Measurements from ENCODE around the gene KIF16B. TPM values are rescaled to one million over a fixed set of nuclear protein-coding genes. Genes with fewer than 3 reads are reported as not detected.

Gene KIF16B
- total and polyA plus RNA-seq, 2 of the 13 experiments (the other 11 are each of a cell fraction or from before 2014, with no cell fraction given) = 6.9 to 18.0 TPM

DNA sequence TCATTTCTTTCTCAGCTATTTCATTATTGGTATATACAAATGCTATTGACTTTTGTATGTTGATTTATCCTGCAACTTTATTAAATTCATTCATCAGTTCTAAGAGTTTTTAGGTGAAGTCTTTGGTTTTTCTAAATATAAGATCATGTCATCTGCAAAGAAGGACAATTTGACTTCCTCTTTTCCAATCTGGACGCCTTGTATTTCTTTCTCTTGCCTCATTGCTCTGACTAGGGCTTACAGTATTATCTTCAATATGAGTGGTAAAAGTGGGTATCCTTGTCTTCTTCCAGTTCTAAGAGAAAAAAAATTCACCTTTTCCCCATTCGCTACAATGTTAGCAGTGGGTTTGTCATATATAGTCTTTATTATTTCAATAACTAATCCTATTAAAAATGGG, 38.0 kb downstream of the KIF16B start:
- no TSS peak for BruUV-seq (replicated peaks)
- no peaks in the 10 kb centered on the region for H3K79me2 ChIP-seq (ENCODE audit: insufficient read depth, low read length)
- no peak overlapping the region for H3K9ac ChIP-seq (ENCODE audit: insufficient read depth, low read depth, low read length)
- intact Hi-C loops (cut with micrococcal nuclease; ENCODE audit: unreplicated experiment) = no loop called here
- H3K9me3 ChIP-seq (ENCODE audit: low read length) = no peaks in the 10 kb centered on the region
- in situ Hi-C loops (cut with HindIII; ENCODE audit: extremely low pct_ligation_motif_present, low pct_unique_long_range_greater_than_20kb) = no loop called here
- H3K4me3 ChIP-seq (replicated peaks in 1 of 3; ENCODE audit: insufficient read depth in 1 of 3, low read depth in 2 of 3, low read length in 3 of 3) = no peak overlapping the region
- DNase-seq (ENCODE audit: low spot score) (no peak), ATAC-seq (no peak), FAIRE-seq (no peak)
- TF ChIP-seq, protein P1, sequence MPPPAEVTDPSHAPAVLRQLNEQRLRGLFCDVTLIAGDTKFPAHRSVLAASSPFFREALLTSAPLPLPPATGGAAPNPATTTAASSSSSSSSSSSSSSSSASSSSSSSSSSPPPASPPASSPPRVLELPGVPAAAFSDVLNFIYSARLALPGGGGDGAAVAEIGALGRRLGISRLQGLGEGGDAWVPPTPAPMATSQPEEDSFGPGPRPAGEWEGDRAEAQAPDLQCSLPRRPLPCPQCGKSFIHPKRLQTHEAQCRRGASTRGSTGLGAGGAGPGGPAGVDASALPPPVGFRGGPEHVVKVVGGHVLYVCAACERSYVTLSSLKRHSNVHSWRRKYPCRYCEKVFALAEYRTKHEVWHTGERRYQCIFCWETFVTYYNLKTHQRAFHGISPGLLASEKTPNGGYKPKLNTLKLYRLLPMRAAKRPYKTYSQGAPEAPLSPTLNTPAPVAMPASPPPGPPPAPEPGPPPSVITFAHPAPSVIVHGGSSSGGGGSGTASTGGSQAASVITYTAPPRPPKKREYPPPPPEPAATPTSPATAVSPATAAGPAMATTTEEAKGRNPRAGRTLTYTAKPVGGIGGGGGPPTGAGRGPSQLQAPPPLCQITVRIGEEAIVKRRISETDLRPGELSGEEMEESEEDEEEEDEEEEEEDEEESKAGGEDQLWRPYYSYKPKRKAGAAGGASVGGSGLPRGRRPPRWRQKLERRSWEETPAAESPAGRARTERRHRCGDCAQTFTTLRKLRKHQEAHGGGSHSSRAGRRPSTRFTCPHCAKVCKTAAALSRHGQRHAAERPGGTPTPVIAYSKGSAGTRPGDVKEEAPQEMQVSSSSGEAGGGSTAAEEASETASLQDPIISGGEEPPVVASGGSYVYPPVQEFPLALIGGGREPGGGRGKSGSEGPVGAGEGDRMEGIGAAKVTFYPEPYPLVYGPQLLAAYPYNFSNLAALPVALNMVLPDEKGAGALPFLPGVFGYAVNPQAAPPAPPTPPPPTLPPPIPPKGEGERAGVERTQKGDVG (CRISPR knock-in tag; IDR thresholded peaks at IDR 0.05; ENCODE audit: borderline replicate concordance) = no peak
- TF ChIP-seq ZNF143 (CRISPR knock-in tag; IDR thresholded peaks at IDR 0.05) = no peak
- no peak for TF ChIP-seq ZNF75D (CRISPR knock-in tag; IDR thresholded peaks at IDR 0.05; ENCODE audit: borderline replicate concordance)
- no peak for TF ChIP-seq ZSCAN31 (CRISPR knock-in tag; IDR thresholded peaks at IDR 0.05; ENCODE audit: low read depth)
- TF ChIP-seq, protein P2, sequence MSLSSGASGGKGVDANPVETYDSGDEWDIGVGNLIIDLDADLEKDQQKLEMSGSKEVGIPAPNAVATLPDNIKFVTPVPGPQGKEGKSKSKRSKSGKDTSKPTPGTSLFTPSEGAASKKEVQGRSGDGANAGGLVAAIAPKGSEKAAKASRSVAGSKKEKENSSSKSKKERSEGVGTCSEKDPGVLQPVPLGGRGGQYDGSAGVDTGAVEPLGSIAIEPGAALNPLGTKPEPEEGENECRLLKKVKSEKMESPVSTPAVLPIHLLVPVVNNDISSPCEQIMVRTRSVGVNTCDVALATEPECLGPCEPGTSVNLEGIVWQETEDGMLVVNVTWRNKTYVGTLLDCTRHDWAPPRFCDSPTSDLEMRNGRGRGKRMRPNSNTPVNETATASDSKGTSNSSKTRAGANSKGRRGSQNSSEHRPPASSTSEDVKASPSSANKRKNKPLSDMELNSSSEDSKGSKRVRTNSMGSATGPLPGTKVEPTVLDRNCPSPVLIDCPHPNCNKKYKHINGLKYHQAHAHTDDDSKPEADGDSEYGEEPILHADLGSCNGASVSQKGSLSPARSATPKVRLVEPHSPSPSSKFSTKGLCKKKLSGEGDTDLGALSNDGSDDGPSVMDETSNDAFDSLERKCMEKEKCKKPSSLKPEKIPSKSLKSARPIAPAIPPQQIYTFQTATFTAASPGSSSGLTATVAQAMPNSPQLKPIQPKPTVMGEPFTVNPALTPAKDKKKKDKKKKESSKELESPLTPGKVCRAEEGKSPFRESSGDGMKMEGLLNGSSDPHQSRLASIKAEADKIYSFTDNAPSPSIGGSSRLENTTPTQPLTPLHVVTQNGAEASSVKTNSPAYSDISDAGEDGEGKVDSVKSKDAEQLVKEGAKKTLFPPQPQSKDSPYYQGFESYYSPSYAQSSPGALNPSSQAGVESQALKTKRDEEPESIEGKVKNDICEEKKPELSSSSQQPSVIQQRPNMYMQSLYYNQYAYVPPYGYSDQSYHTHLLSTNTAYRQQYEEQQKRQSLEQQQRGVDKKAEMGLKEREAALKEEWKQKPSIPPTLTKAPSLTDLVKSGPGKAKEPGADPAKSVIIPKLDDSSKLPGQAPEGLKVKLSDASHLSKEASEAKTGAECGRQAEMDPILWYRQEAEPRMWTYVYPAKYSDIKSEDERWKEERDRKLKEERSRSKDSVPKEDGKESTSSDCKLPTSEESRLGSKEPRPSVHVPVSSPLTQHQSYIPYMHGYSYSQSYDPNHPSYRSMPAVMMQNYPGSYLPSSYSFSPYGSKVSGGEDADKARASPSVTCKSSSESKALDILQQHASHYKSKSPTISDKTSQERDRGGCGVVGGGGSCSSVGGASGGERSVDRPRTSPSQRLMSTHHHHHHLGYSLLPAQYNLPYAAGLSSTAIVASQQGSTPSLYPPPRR (CRISPR knock-in tag; IDR thresholded peaks at IDR 0.05; ENCODE audit: borderline replicate concordance) = no peak
- TF ChIP-seq KLF15 (CRISPR knock-in tag; IDR thresholded peaks at IDR 0.05; ENCODE audit: borderline replicate concordance) = no peak
- TF ChIP-seq NFE2L1 (CRISPR knock-in tag; IDR thresholded peaks at IDR 0.05; ENCODE audit: borderline replicate concordance) = no peak
- no peak for TF ChIP-seq BRD4 (CRISPR knock-in tag; IDR thresholded peaks at IDR 0.05)
- no peak for TF ChIP-seq RBM22 (optimal IDR thresholded peaks at IDR 0.05; ENCODE audit: low read length)
- TF ChIP-seq, protein P3, sequence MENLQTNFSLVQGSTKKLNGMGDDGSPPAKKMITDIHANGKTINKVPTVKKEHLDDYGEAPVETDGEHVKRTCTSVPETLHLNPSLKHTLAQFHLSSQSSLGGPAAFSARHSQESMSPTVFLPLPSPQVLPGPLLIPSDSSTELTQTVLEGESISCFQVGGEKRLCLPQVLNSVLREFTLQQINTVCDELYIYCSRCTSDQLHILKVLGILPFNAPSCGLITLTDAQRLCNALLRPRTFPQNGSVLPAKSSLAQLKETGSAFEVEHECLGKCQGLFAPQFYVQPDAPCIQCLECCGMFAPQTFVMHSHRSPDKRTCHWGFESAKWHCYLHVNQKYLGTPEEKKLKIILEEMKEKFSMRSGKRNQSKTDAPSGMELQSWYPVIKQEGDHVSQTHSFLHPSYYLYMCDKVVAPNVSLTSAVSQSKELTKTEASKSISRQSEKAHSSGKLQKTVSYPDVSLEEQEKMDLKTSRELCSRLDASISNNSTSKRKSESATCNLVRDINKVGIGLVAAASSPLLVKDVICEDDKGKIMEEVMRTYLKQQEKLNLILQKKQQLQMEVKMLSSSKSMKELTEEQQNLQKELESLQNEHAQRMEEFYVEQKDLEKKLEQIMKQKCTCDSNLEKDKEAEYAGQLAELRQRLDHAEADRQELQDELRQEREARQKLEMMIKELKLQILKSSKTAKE (CRISPR knock-in tag; IDR thresholded peaks at IDR 0.05; ENCODE audit: borderline replicate concordance) = no peak
- TF ChIP-seq KDM5A (IDR thresholded peaks at IDR 0.05; ENCODE audit: borderline replicate concordance, low read length) = no peak
- no peak for TF ChIP-seq RFXAP (CRISPR knock-in tag; IDR thresholded peaks at IDR 0.05; ENCODE audit: borderline replicate concordance)
- no peaks in the 10 kb centered on the region for H4K20me1 ChIP-seq (ENCODE audit: insufficient read depth, low read length)
- POLR2A ChIA-PET = no interaction called here
- 95% methylated on average over 2 of the region's 2 CpGs for WGBS (ENCODE audit: low lambda C conversion rate)
- no peak overlapping the region for H2AFZ ChIP-seq (ENCODE audit: low read length)
- no peak overlapping the region for H3K4me2 ChIP-seq (ENCODE audit: low read depth, low read length)
- no peaks in the 10 kb centered on the region for H3K27me3 ChIP-seq (ENCODE audit: control insufficient read depth in 1 of 2, insufficient read depth in 2 of 2, low read length in 2 of 2)
- peaks cover 17% of the 10 kb centered on the region for H3K4me1 ChIP-seq (ENCODE audit: insufficient read depth, low read length)
- CTCF ChIA-PET (ENCODE audit: low intra/inter-chr PET ratio, low total read pairs) = no interaction called here
- H3K36me3 ChIP-seq (replicated peaks in 1 of 2; ENCODE audit: control insufficient read depth in 1 of 2, insufficient read depth in 2 of 2, low read length in 2 of 2) = no peaks in the 10 kb centered on the region
- H3K27ac ChIP-seq (ENCODE audit: extremely low read length, insufficient read depth, low read length) = no peak overlapping the region
